ENCODE data around the gene RTN4R. TPM values are rescaled to one million over a fixed set of nuclear protein-coding genes. Genes with fewer than 3 reads are reported as not detected.

Gene RTN4R
- total RNA-seq, 1 experiment from 2014 or later = 19.0 TPM

- Histone ChIP-seq H3K9ac (ENCODE audit: low read length) (peak overlapping the region; percentile 81), H3K9me2 (ENCODE audit: insufficient read depth) (no peaks in the 10 kb centered on the region), H3K27ac (ENCODE audit: low read depth, low read length) (peak overlapping the region; percentile 83), H3K9me3 (ENCODE audit: control insufficient read depth in 1 of 2, insufficient read depth in 1 of 2, low read depth in 1 of 2, low read length in 2 of 2) (no peaks in the 10 kb centered on the region), H3K27me3 (ENCODE audit: insufficient read depth, low read length) (no peaks in the 10 kb centered on the region), H3K79me2 (ENCODE audit: insufficient read depth, low read length) (peaks cover 44% of the 10 kb centered on the region), H3K36me3 (ENCODE audit: control insufficient read depth in 1 of 2, insufficient read depth in 2 of 2, low read length in 2 of 2) (no peaks in the 10 kb centered on the region), H3K4me3 (replicated peaks in 1 of 2; ENCODE audit: low read depth in 1 of 2, low read length in 2 of 2) (peak overlapping the region; percentile 90 to 94), H3K4me1 (ENCODE audit: control insufficient read depth in 1 of 2, insufficient read depth in 2 of 2, low read length in 2 of 2) (peaks cover 46 to 86% of the 10 kb centered on the region in 2 experiments), H2AFZ (ENCODE audit: low read depth, low read length, poor library complexity, severe bottlenecking) (no peak overlapping the region), H4K20me1 (ENCODE audit: insufficient read depth) (no peaks in the 10 kb centered on the region), H3K4me2 (ENCODE audit: low read length) (peak overlapping the region; percentile 90)
- ChIA-PET POLR2A (no interaction called here), CTCF (no interaction called here), RAD21 (ENCODE audit: low non-redundant PET in 1 of 2, low total read pairs in 2 of 2, uncharacterized antibody in 2 of 2, unreplicated experiment in 2 of 2) (no interaction called here)
- intact Hi-C loops (cut with micrococcal nuclease) = no loop called here
- TF ChIP-seq CEBPB (IDR thresholded peaks at IDR 0.05; ENCODE audit: low read depth) (no peak), YY1 (IDR thresholded peaks at IDR 0.05; ENCODE audit: extremely low read depth, insufficient replicate concordance, low read depth, low read length) (no peak), RAD21 (IDR thresholded peaks at IDR 0.05; ENCODE audit: low read depth) (no peak), EZH2phosphoT487 (IDR thresholded peaks at IDR 0.05; ENCODE audit: borderline replicate concordance) (no peak), CTCF (IDR thresholded peaks at IDR 0.05 in 2 of 3, conservative IDR thresholded peaks at IDR 0.05 in 1 of 3; ENCODE audit: borderline replicate concordance in 1 of 3, insufficient read depth in 1 of 3, low read depth in 2 of 3, low read length in 2 of 3) (no peak), SIN3A (IDR thresholded peaks at IDR 0.05; ENCODE audit: low read depth) (no peak), CBX3 (IDR thresholded peaks at IDR 0.05; ENCODE audit: low read depth) (no peak), POLR2A (IDR thresholded peaks at IDR 0.05; ENCODE audit: borderline replicate concordance, extremely low read depth, insufficient read depth, insufficient read length) (no peak), EZH2 (IDR thresholded peaks at IDR 0.05) (no peak), ZBTB33 (IDR thresholded peaks at IDR 0.05; ENCODE audit: extremely low read depth, insufficient replicate concordance, low read length) (no peak), REST (IDR thresholded peaks at IDR 0.05; ENCODE audit: low read depth) (no peak)
- DNase-seq (ENCODE audit: low read depth, low spot score) = no peak
- no peak for ATAC-seq
- BruUV-seq (replicated peaks) = no TSS peak
Observed at GRCh38 chr22:20207277-20208025, 60.7 kb downstream of the RTN4R start.

Data from HCT116 (cell line).